Motor neuron (in vitro differentiated cells): ENCODE measurements around the gene PRR22. TPM values are rescaled to one million over a fixed set of nuclear protein-coding genes. Genes with fewer than 3 reads are reported as not detected.
"Not testable (repeated sequence)": the region's sequence is repeated elsewhere in the genome, so short reads cannot be mapped to it uniquely, and the experiment has no call there.

Source experiments
- ATAC-seq, 8 experiments: fragments of 200-7000 bp; cut with Tn5 transposase; replicated peaks in 6 of 8; 2 replicates each; pipeline ENCODE4 v1.8.0; 2021; ENCODE audit warnings: mild to moderate bottlenecking in 8 of 8, moderate library complexity in 8 of 8
- H3K27ac ChIP-seq, 2 donors: fragments of 250-450 bp; sonication (Bioruptor Pico); 2 replicates each; pipeline ENCODE4 v1.9.0; 2021; ENCODE audit warnings: antibody characterized with exemption in 2 of 2, mild to moderate bottlenecking in 2 of 2, moderate library complexity in 1 of 2
- H3K4me1 ChIP-seq, 2 donors: fragments of 250-450 bp; sonication (Bioruptor Pico); replicated peaks in 1 of 2; 2 replicates each; pipeline ENCODE4 v1.6.1; 2021; ENCODE audit warnings: antibody characterized with exemption in 2 of 2, mild to moderate bottlenecking in 2 of 2, moderate library complexity in 1 of 2
- H3K4me3 ChIP-seq, 5 donors: fragments of 250-450 bp; sonication (Bioruptor Pico); 2 replicates each; pipeline ENCODE4 v1.9.0; 2021; ENCODE audit warnings: antibody characterized with exemption in 5 of 5, mild to moderate bottlenecking in 5 of 5, moderate library complexity in 4 of 5
- WGBS, 10 experiments: fragments of 450-650 bp; shearing (Covaris generic); methylation state at CpG; one replicate each; pipeline ENCODE4 v1.0.0; 2022; 5-methylcytosine and 5-hydroxymethylcytosine counted together
- in situ Hi-C, 9 experiments: fragments of 400-800 bp; cut with MboI; loops; one replicate each; pipeline ENCODE4 v1.15.0; 2021; ENCODE audit warnings: low sequenced_read_pairs in 9 of 9, low pct_unique_long_range_greater_than_20kb in 2 of 9; ENCODE audit not compliant: unreplicated experiment in 9 of 9
- total RNA-seq, 8 experiments: library from RNA; unstranded; fragments of 300-600 nt; gene quantifications; 2 replicates each; pipeline versions ENCODE4 v1.2.3 to v1.2.4, GENCODE V29; 2022

The PRR22 gene
- total RNA-seq, 8 experiments from 2014 or later, result 0.43 to 5.7 (median 1.3) TPM

- in situ Hi-C loops, result no loop called here
- Histone ChIP-seq H3K27ac (no peak overlapping the region), H3K4me3 (no peak overlapping the region), H3K4me1 (peaks cover 3 to 4% of the 10 kb centered on the region in 2 donors)
- 84 to 100% (median 95%) methylated on average over 3 to 16 of the region's 44 CpGs; no CpG with 5 or more reads in 5 of the 10 experiments for WGBS, 10 experiments
- no peak for ATAC-seq
These were observed 2.3 kb upstream of the PRR22 start for GRCh38 chr19:5786593-5787408.

GRCh38 chr19:5785423-5785822, 877 bp upstream of the PRR22 start:
- 100% methylated on average over 4 of the region's 37 CpGs; no CpG with 5 or more reads in 9 of the 10 experiments for WGBS, 10 experiments
- ATAC-seq, result no peak
- no peak overlapping the region for H3K27ac ChIP-seq
- H3K4me3 ChIP-seq, result no peak overlapping the region
- in situ Hi-C loops, result no loop called here
- peaks cover 0 to 3% of the 10 kb centered on the region in 2 donors for H3K4me1 ChIP-seq

DNA sequence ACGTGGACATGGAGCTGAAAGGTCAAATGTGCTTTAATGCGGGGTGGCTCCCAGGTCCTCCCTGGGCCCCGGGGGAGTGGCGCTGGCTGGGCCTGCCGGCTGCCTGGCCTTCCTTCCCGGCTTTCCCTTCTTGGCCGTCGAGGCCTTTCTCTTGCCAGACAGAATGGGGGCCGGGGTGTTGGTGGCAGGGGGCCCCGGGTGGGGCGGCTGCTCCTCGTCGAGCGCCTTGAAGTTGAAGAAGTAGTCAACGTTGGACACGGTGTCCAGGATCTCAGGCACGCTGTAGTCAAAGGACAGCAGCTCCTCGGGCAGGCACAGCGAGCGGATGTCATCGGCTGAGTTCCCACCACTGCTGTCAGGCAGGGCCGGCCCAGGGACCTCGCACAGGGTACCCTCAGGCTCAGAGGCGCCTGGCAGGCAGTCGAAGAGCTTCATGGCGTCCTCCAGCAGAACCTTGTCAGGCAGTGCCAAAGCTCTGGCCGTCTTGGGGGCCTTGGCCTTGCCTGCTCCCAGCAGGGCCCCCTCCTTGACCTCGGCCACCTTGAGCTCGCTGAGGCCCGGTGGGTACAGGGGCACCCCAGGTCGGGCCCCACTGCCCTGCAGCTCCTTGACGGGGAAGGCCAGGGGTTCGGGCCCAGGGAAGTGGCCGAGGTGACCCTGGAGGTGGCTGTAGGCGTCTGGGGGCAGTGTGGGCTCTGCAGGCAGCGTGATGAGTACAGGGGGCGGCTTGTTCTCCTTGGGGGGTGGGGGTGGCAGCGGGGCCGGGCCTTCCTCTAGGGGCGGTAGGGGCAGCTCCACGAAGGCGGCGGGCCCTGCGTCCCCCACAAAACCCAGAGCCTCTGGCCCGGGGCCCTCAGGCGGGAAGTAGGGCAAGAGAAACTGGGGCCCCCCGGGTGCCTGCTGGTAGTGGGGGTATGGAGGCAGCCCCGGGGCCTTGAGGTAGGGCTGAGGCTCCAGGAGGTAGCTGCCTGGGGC, 1.3 kb downstream of the PRR22 start:
- peak in 4 of 8 experiments; percentile 4 to 10 (median 8) for ATAC-seq
- no CpG with 5 or more reads among the region's 48 CpGs for WGBS, 10 experiments
- Histone ChIP-seq H3K4me3 (no peak overlapping the region), H3K27ac (no peak overlapping the region), H3K4me1 (no peaks in the 10 kb centered on the region)
- in situ Hi-C loops, result no loop called here

DNA sequence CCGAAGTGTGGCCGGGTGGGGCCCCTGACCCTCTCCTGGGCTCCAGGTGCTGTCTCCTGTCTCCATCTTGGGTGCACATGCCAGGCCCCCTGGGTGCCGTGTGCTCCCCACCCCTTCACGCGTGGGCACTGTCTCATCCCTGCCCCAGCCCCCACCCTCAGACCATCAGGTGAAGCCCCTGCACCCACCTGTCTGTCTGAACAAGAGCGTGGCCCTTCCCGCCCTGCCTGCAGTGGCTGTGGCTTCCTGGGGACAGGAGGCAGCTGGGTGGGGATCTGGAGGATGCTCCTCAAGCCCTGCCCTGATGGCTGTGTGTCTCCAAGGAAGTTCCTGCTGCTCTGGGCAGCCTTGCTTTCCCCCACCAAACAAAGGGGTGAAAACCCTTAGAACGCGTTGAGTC, 2.2 kb downstream of the PRR22 start:
- H3K27ac ChIP-seq, result no peak overlapping the region
- peak in 3 of 8 experiments; percentile 6 to 11 (median 9) for ATAC-seq
- in situ Hi-C loops, result no loop called here
- no CpG with 5 or more reads among the region's 9 CpGs for WGBS, 10 experiments
- no peak overlapping the region for H3K4me3 ChIP-seq
- no peaks in the 10 kb centered on the region for H3K4me1 ChIP-seq

DNA sequence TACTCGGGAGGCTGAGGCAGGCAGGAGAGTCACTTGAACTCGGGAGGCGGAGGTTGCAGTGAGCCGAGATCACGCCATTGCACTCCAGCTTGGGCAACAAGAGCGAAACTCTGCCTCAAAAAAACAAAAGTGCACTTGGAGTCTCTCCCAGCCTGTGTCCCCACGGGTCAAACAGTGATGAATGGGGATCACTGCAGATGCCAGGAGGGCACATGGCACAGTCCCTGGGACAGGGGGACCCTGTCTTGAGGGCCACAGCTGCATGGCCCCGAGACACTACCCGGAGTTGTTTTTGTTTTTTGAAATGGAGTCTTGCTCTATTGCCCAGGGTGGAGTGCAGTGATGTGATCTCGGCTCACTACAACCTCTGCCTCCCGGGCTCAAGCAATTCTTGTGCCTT, 3.6 kb downstream of the PRR22 start:
- ATAC-seq, H3K4me3 ChIP-seq, H3K4me1 ChIP-seq, H3K27ac ChIP-seq, in situ Hi-C loops: not testable (repeated sequence)
- WGBS, 10 experiments, result 60 to 100% (median 86%) methylated on average over 1 to 3 of the region's 11 CpGs; no CpG with 5 or more reads in 6 of the 10 experiments

DNA sequence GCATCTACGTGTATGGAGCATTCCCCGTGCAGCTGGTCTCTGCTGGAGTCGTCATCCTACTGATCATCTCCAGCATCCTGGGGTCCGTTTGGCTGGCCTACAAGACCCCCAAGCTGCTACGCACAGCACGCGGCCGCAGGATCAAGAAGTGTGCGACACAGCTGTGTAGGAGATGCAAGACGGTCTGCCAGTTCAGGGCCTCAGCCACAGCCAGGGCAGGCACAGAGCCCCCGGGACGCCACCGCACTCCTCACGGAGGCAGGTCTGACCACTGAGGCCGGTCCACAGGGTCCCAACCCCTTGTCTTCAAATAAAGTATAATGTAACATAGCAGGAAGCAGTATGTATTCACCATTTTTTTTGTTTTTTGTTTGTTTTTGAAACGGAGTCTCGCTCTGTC, 6.1 kb downstream of the PRR22 start:
- 0 to 100% (median 91%) methylated on average over 1 to 3 of the region's 17 CpGs; no CpG with 5 or more reads in 4 of the 10 experiments for whole genome bisulfite sequencing, 10 experiments
- Histone ChIP-seq H3K4me1 (peaks cover 2% of the 10 kb centered on the region in 2 donors), H3K27ac (no peak overlapping the region), H3K4me3 (no peak overlapping the region)
- no peak for ATAC-seq
- in situ Hi-C loops, result no loop called here

GRCh38 chr19:5775668-5776309, 8.8 kb downstream of the PRR22 start:
- 16 to 100% (median 80%) methylated on average over 1 to 14 of the region's 17 CpGs; no CpG with 5 or more reads in 2 of the 10 experiments for WGBS, 10 experiments
- no peak overlapping the region for H3K4me3 ChIP-seq
- ATAC-seq, result peak in 1 of 8 experiments; percentile 15
- in situ Hi-C loops, result no loop called here
- no peak overlapping the region for H3K27ac ChIP-seq
- H3K4me1 ChIP-seq, result peaks cover 2% of the 10 kb centered on the region in 2 donors

- ATAC-seq, result no peak
- peaks cover 2% of the 10 kb centered on the region in 2 donors for H3K4me1 ChIP-seq
- in situ Hi-C loops, result no loop called here
- no peak overlapping the region for H3K27ac ChIP-seq
- 20 to 93% (median 77%) methylated on average over 1 to 6 of the region's 8 CpGs for WGBS, 10 experiments
- H3K4me3 ChIP-seq, result no peak overlapping the region
These were observed 9.6 kb downstream of the PRR22 start for GRCh38 chr19:5774921-5775320.

GRCh38 chr19:5773276-5773675, 11.3 kb downstream of the PRR22 start:
- Histone ChIP-seq H3K4me1 (peaks cover 2% of the 10 kb centered on the region in 2 donors), H3K27ac (peak overlapping the region; percentile 83 to 91), H3K4me3 (no peak overlapping the region)
- 88 to 100% (median 93%) methylated on average over 1 to 3 of the region's 5 CpGs; no CpG with 5 or more reads in 5 of the 10 experiments for WGBS, 10 experiments
- no peak for ATAC-seq
- in situ Hi-C loops, result no loop called here

- 47 to 100% (median 94%) methylated on average over 1 to 15 of the region's 19 CpGs; no CpG with 5 or more reads in 6 of the 10 experiments for WGBS, 10 experiments
- in situ Hi-C loops, result no loop called here
- H3K4me3 ChIP-seq, result no peak overlapping the region
- ATAC-seq, result no peak
- peaks cover 2% of the 10 kb centered on the region in 2 donors for H3K4me1 ChIP-seq
- no peak overlapping the region for H3K27ac ChIP-seq
These were observed 12.1 kb downstream of the PRR22 start for GRCh38 chr19:5772416-5772815.

- no peak overlapping the region for H3K4me3 ChIP-seq
- no peak for ATAC-seq
- no peak overlapping the region for H3K27ac ChIP-seq
- in situ Hi-C loops, result no loop called here
- H3K4me1 ChIP-seq, result no peaks in the 10 kb centered on the region
- 77 to 100% (median 93%) methylated on average over 1 to 10 of the region's 10 CpGs; no CpG with 5 or more reads in 2 of the 10 experiments for WGBS, 10 experiments
These were observed 16.6 kb downstream of the PRR22 start for GRCh38 chr19:5767949-5768348.

DNA sequence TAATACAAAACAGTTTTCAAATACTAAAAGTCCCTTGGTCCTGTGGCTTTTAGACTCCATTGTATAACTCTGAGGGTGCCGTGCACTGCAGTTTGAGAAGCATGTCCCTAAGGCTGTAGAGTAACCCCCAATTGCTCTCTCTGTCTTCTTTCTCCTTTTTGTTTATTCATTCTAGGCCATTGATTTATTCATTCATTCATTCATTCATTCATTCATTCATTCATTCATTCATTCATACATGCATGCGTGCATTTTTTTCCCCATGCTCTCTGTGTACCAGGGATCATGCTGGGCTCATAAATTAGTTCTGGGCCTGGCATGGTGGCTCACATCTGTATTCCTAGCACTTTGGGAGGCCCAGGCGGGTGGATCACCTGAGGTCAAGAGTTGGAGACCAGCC, 19.3 kb downstream of the PRR22 start:
- Histone ChIP-seq H3K4me3 (no peak overlapping the region), H3K4me1 (no peaks in the 10 kb centered on the region), H3K27ac (no peak overlapping the region)
- in situ Hi-C loops, result no loop called here
- ATAC-seq, result no peak
- WGBS, 10 experiments, result 67 to 100% (median 93%) methylated on average over 1 to 3 of the region's 3 CpGs; no CpG with 5 or more reads in 5 of the 10 experiments
